Measurements from ENCODE around the gene NPNT.

NPNT gene

GRCh38 chr4:105972946-105973621 is 77.8 kb downstream of the NPNT start:
- TF ChIP-seq ARNTL (CRISPR knock-in tag; IDR thresholded peaks at IDR 0.05; ENCODE audit: borderline replicate concordance, low read depth): no peak
- no peak for TF ChIP-seq POU6F1 (CRISPR knock-in tag; IDR thresholded peaks at IDR 0.05; ENCODE audit: borderline replicate concordance, low read depth)
- no peak for TF ChIP-seq ZC3H10 (CRISPR knock-in tag; IDR thresholded peaks at IDR 0.05)
- no peak for ATAC-seq

- no peak for TF ChIP-seq CREB5 (CRISPR knock-in tag; IDR thresholded peaks at IDR 0.05; ENCODE audit: low read depth)
- no peak for TF ChIP-seq TOX (CRISPR knock-in tag; IDR thresholded peaks at IDR 0.05; ENCODE audit: borderline replicate concordance)
- TF ChIP-seq SNAI2 (CRISPR knock-in tag; IDR thresholded peaks at IDR 0.05): no peak
- ATAC-seq: no peak
These were observed 81.6 kb downstream of the NPNT start for GRCh38 chr4:105976915-105977314.

- peak; percentile 31; the same call in 2 of the 3 replicates for ATAC-seq
- TF ChIP-seq OSR1 (CRISPR knock-in tag; IDR thresholded peaks at IDR 0.05): no peak
- no peak for TF ChIP-seq ZNF8 (CRISPR knock-in tag; IDR thresholded peaks at IDR 0.05)
- TF ChIP-seq SNAI2 (CRISPR knock-in tag; IDR thresholded peaks at IDR 0.05): no peak
- no peak for TF ChIP-seq ARNTL (CRISPR knock-in tag; IDR thresholded peaks at IDR 0.05; ENCODE audit: borderline replicate concordance, low read depth)
- no peak for TF ChIP-seq ZNF565 (CRISPR knock-in tag; conservative IDR thresholded peaks at IDR 0.05; ENCODE audit: low read depth)
- no peak for TF ChIP-seq POU6F1 (CRISPR knock-in tag; IDR thresholded peaks at IDR 0.05; ENCODE audit: borderline replicate concordance, low read depth)
- TF ChIP-seq TSHZ2 (CRISPR knock-in tag; IDR thresholded peaks at IDR 0.05): no peak
- no peak for TF ChIP-seq BACH2 (CRISPR knock-in tag; IDR thresholded peaks at IDR 0.05; ENCODE audit: borderline replicate concordance)
- TF ChIP-seq ESRRG (CRISPR knock-in tag; IDR thresholded peaks at IDR 0.05): no peak
- TF ChIP-seq ZNF70 (CRISPR knock-in tag; IDR thresholded peaks at IDR 0.05): no peak
- TF ChIP-seq PATZ1 (CRISPR knock-in tag; IDR thresholded peaks at IDR 0.05; ENCODE audit: borderline replicate concordance): no peak
- no peak for TF ChIP-seq CREB5 (CRISPR knock-in tag; IDR thresholded peaks at IDR 0.05; ENCODE audit: low read depth)
- TF ChIP-seq PPARA (CRISPR knock-in tag; IDR thresholded peaks at IDR 0.05; ENCODE audit: borderline replicate concordance): no peak
- no peak for TF ChIP-seq RARB (CRISPR knock-in tag; IDR thresholded peaks at IDR 0.05)
- no peak for TF ChIP-seq GLIS3 (CRISPR knock-in tag; IDR thresholded peaks at IDR 0.05)
- no peak for TF ChIP-seq TCF4 (CRISPR knock-in tag; IDR thresholded peaks at IDR 0.05; ENCODE audit: borderline replicate concordance)
These were observed 83.5 kb downstream of the NPNT start for GRCh38 chr4:105978684-105979296.

Data from SK-N-SH treated with all-trans-retinoic acid at 6 μM for 48 hours (cell line).